Left colon (tissue), 2 donors: ENCODE results near the gene TMIE. TPM values are rescaled to one million over a fixed set of nuclear protein-coding genes. Genes with fewer than 3 reads are reported as not detected.
"Not testable (repeated sequence)": the region's sequence is repeated elsewhere in the genome, so short reads cannot be mapped to it uniquely, and the experiment has no call there.

Source experiments
- ATAC-seq: fragments of 200-7000 bp; cut with Tn5 transposase; one replicate; pipeline ENCODE4 v1.9.1; 2020; ENCODE audit warnings: mild to moderate bottlenecking, moderate library complexity
- DNase-seq, 2 donors: peaks; one replicate each; pipeline ENCODE4 v3.0.0-alpha.2; 2020
- intact Hi-C, 2 donors: fragments of 100-400 bp; cut with DNase I in 1 of 2; cut with micrococcal nuclease in 1 of 2; formaldehyde crosslinking; loops; one replicate each; pipeline versions ENCODE4 v1.11.2 to v1.14.0; 2022; cut with DNase I, micrococcal nuclease
- total RNA-seq, 2 donors: library from RNA; stranded (reverse); fragmentation: NEBNext Ultra II Directional; extraction: Animal tissue kit (Norgen Biotek cat#: 25700); gene quantifications; one replicate each; pipeline ENCODE4 v1.2.1, GENCODE V29; 2021
- donor health status: DM: no; HTN: no; CAD: no.
- donor health status: DM: yes; HTN: yes; CAD: no.

The TMIE gene
- total RNA-seq, 2 donors from 2014 or later = 0.17 TPM; not detected in 1

DNA sequence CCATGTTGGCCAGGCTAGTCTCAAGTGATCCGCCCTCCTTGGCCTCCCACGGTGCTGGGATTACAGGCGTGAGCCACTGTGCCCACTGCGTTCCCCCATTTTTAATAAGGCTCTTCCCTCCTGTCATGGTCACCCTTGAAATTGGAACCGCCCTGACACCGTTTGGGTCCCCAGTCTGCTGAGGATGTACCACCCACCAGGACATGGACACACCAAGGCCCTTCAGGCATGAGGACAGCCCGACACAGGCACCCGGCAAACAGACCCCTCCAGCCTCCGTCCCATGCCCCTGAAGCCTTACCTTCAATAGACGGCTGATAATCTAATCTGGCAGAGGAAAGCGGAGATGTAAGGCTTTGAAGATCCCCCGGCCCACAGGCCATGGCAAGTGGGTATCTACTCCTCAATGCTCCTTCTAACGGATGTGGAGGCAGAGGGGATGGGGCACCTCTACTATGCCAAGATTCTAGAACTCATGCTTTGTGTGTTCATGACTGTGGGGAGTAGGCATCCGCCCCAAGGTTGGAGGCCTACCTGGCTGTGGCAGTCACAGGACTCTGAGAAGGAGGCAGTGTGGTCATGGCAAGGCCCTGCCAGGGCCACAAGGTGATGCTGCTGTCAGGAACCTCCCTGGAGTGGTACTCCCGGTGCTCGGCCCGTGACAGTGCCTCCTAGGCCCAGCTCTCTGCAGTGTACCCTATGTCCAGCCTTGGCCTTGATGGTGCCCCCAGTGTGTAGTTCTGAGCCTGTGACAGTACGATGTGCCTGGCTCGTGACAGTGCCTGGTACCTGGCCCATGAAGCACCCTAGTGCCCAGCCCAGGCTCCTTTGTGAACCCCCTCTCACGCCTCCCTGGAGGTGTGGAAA lies 35.0 kb downstream of the TMIE start:
- no peak for ATAC-seq
- DNase-seq = no peak
- intact Hi-C loops = no loop called here

DNA sequence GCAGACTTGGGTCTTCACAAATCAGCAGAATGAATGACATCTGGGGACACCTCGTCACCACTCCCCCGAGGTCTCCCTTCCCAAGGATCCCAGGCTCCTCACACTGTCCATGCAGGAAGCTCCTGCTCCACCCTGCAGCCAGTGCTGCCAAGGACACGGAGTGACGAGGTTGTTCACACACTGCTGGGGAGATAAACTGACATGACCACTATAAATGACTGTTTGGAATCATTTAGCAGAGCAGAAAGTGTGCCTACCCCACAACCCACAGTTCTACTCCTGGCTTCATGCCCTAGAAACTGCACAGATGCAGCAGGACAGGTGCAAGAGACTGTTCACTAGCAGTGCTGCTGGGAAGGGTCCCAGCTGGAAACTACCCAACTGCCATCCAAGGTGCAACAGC lies 36.1 kb downstream of the TMIE start:
- DNase-seq = no peak
- intact Hi-C loops = no loop called here
- peak; percentile 44 for ATAC-seq

DNA sequence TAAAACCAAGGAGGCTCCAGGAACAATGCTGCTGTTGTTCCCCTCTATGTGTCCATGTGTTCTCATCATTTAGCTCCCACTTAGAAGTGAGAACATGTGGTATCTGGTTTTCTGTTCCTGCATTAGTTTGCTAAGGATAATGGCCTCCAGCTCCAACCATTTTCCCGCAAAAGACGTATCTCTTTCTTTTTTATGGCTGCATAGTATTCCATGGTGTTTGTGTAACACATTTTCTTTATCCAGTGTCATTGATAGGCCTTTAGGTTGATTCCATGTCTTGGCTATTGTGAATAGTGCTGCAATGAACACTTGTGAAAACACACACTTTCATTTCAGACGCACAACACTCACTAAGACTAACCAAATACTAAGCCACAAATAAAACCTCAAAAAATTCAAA lies 38.4 kb downstream of the TMIE start:
- DNase-seq, ATAC-seq, intact Hi-C loops: not testable (repeated sequence)

DNA sequence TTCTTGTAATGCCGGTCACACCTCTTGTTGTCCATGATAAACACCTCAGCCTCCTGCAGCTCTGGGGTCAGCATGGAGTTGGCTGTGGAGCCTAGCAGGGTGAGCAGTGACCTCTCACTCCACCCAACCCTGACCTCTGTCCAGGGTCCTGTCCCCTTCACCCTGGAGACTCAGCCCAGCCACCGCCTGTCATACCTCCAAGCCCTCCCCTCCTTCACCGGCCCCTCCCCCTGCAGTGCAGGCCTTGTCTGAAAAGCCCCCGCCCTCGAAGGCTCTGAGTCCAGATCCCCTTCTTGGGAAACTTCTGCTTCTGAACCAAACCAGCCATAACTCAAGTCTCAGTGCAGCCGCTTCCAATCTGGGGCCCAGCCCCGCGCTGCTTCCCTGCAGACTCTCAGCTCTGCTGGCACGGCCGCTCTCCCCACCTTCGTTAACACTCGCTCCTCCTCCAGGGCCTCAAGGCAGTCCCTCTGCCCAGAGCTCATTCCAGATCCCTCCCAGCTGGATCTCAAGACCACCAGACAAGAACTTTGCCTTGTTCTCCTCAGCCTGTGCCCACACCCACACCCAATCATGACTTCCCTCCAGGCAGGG lies 41.9 kb downstream of the TMIE start:
- DNase-seq = no peak
- no peak for ATAC-seq
- intact Hi-C loops = no loop called here

DNA sequence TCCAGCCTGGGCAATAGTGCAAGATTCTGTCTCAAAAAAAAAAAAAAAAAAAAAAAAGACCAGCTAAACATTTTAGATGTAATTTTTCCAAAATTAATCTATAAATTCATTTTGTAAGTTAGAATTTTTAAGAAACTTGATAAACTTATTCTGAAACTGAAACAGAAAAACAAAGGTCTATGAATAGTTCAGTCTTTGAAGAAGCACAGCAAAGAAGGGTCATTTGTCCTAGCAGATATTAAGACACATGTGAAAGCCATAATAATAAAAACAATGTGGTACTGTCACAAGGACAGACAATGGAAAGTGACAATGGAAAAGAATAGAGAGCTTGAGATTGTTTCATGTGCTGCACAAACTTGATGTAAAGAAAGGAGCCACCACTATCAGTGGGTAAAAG lies 45.5 kb downstream of the TMIE start:
- DNase-seq (no peak), ATAC-seq (no peak)
- intact Hi-C loops = no loop called here

DNA sequence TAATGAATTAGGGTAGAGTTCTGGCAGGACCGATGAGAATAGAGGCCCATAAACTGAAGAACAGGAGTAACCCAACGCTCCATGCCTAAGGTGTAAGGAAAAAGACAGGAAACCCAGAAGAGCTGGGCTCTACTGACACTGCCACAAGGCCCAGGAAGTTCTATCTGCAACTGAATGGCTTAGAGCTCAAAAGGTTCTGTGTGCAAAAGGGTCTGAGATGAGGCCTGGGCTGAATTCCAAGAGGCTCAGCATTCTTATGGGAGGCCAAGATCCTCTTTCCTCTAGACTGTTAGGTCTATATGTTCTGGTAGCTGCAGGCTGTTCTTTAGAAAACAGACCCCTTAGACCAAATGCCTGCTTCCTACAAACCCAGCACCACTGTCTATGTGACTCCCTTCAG lies 47.0 kb downstream of the TMIE start:
- intact Hi-C loops = no loop called here
- ATAC-seq (no peak), DNase-seq (no peak)

DNA sequence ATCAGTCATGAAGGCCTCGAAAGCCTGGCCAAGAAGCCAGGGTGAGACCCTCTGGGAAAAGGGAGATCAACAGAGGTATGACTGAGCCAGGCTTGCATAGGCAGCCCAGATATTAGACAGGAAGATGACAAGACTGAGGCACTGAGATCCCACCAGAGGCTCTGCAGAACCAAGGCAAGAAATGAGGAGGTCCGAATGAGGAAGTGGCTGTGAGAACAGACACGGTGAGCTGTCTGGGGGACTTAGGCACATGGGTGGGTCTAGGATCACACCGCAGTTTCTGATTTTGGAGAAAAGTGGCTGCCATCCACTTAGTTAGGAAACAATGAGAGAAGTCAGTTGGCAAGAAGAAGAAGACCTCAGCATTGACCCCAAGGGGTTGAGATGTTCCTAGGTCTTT lies 47.9 kb downstream of the TMIE start:
- DNase-seq (no peak), ATAC-seq (no peak)
- intact Hi-C loops = no loop called here

DNA sequence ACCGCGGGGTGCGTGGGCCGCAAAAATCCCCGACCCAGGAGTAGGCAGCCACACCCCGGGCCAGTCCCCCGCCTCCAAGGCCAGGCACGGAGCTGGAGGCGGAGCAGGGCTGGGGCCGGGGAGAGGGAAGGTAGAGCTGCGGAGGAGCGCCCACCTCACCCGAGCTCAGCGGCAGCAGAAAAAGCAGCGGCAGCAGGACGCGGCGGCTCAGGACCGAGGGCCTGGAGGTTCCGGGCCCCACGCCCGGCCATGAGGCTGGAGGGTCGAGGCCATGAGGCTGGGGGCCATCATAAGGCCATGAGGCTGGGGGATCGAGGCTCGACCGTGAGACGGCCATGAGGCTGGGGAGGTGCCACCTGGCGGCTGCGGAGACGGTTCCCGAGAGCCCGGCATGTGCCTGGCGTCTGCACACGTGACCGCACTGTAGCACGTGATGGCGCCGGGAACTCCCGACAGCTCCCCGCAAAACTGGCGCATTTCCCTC lies 49.4 kb downstream of the TMIE start:
- no peak for ATAC-seq
- intact Hi-C loops = no loop called here
- no peak for DNase-seq

DNA sequence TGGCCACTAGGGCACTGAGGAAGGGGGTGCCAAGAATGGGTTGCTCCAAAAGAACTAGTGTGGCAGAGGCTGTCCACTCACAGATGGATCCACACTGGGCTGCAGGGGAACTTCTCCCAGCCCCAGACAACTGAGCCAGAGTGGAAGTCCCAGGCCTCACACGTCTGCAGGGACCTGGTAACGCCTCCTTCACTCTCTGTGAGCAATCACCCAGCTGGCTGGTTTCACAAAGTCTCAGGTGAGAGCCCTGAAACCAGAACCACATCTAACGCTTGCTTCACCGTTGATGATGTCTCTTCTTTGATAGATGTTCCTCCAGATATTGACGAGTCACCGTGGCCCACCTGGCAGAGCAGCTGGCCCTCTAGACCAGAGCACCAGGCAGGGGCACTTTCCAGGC lies 51.9 kb downstream of the TMIE start:
- intact Hi-C loops, ATAC-seq: not testable (repeated sequence)

DNA sequence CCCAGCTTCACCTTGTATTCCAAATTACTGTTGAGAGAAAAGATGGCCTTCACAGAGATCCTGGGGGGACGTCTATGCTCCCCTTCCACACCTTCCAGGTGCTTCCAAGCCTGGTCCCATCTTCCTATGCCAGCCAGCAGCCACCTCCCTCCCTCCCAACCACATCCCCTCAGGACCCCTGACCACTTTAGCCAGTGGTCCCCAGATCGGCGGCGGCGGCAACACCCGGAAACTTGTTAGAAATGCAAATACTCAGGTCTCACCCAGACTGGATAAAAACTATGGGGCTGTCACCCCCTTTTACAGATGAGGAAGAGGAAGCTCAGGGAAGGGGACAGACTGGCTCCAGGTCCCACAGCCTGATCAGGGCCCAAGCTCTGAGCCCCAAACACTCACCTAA lies 54.5 kb downstream of the TMIE start:
- ATAC-seq = no peak
- intact Hi-C loops = no loop called here
- DNase-seq = no peak

More for the DNA sequence above, 51.9 kb downstream of the TMIE start:
- DNase-seq = not testable (repeated sequence)

DNA sequence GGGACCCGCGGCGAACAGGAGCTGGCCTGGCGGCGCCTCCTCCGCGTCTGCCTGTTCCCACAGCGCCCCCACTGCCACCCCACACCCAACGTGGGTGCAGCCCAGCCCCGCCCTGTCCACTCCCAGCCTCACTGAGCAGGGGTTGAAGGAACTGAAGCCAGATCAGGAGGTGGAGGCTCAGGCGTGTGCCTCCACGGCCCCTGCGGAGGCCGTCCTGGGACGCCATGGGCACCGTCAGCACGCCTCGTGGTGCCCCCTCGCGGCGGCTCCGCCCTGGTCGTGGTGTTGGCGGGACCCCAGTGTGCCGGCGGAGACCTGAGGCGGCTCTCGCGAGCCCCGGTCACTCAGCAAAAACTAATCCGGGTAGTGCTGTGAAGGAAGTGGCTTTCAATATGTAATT lies 55.5 kb downstream of the TMIE start:
- ATAC-seq (no peak), DNase-seq (no peak)
- intact Hi-C loops = no loop called here

DNA sequence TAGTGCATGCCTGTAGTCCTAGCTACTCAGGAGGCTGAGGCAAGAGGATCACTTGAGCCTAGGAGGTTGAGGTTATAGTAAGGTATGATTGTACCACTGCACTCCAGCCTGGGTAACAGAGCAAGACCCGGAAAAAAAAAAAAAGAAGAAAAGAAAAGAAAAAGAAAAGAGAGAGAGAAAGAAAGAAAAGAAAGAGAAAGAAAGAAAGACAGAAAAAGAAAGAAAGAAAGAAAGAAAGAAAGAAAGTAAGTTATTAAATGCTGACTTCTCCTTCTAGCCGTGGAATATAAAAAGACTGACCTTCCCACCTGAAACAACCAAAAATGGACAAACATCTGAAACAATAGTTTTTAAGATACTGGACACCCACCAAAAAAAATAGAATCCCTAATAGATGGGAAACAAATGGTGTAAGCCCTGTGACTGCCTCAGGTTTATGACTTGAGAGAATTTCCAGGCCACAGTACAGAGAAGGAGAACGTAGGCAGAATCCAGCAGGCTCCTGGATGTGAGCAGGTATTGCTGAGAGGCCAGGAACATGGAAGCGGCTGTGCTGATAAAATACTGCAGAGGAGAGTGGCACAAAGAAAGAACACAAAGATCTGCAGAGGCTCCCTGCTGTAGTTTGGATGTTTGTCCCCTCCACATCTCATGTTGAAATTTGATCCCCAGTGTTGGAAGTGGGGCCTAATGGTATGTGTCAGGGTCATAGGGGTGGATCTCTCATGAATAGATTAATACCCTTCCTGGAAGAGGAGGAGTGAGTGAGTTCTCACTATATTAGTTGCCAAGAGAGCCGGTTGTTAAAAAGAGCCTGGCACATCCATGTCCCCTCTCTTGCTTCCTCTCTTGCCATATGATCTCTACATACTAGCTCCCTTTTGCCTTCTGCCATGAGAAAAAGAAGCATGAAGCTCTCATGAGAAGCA lies 58.3 kb downstream of the TMIE start:
- ATAC-seq (no peak), DNase-seq (no peak)
- intact Hi-C loops = no loop called here

Other genes starting within 250 kb of the TMIE start
- 1 to 10 TPM in 1 of 2 donors, under 1 TPM in 1; 0.53 to 1.0 TPM for gene LTF, start 236.5 kb upstream of the TMIE start, total RNA-seq
- not detected for gene RTP3, start 203.4 kb upstream of the TMIE start, total RNA-seq
- 1 to 10 TPM; 1.5 TPM for gene LRRC2, start 135.1 kb upstream of the TMIE start, total RNA-seq
- not detected for gene FAM240A, start 88.9 kb upstream of the TMIE start, total RNA-seq
- gene ALS2CL, start 7.7 kb upstream of the TMIE start, total RNA-seq = 10 to 100 TPM; 39.2 to 58.9 TPM
- gene PRSS50, start 16.5 kb downstream of the TMIE start, total RNA-seq = not detected
- gene MYL3, start 162.1 kb downstream of the TMIE start, total RNA-seq = under 1 TPM; 0.47 to 0.79 TPM
- gene PTH1R, start 176.3 kb downstream of the TMIE start, total RNA-seq = 1 to 10 TPM; 1.4 to 1.7 TPM